K562 (cell line): ENCODE results near the gene ABCG5. TPM values are rescaled to one million over a fixed set of nuclear protein-coding genes. Genes with fewer than 3 reads are reported as not detected.
A peak's percentile ranks its signal among the peaks of the same experiment; 100 is the strongest.

Source experiments
- ATAC-seq: fragments of 200-7000 bp; cut with Tn5 transposase; 3 replicates; pipeline ENCODE4 v1.9.1; 2020; ENCODE audit warnings: moderate library complexity
- BruUV-seq: library from RNA; stranded (reverse); fragments of 400-500 nt; replicated peaks from 2 replicates; lab custom pipeline; 2021; lab: Mats Ljungman, UMichigan
- CTCF ChIA-PET: fragments of 300-600 bp; formaldehyde crosslinking; extraction: SDS; loops from one replicate; lab custom pipeline; 2021; ENCODE audit warnings: low intra/inter-chr PET ratio; lab: Yijun Ruan, JAX
- POLR2A ChIA-PET: fragments of 300-600, 350-650 bp; sonication (Branson Sonifier 250); formaldehyde crosslinking; extraction: SDS; loops from one replicate; lab custom pipeline; 2021; ENCODE audit warnings: antibody characterized with exemption, inconsistent platforms; lab: Yijun Ruan, JAX
- DNase-seq, 4 experiments: peaks; one replicate each; pipeline versions ENCODE4 v3.0.0 to v3.0.0-alpha.2; 2011 to 2018; ENCODE audit warnings: low spot score in 3 of 4, mixed read lengths in 3 of 4; ENCODE audit errors: extremely low read depth in 1 of 4
- FAIRE-seq: peaks from 2 replicates; lab custom pipeline; 2011; peaks lifted over from hg19 to GRCh38; lab: Jason Lieb, UNC
- H2AFZ ChIP-seq: 2 replicates; pipeline ENCODE4 v1.6.0; 2011; ENCODE audit warnings: low read depth, low read length, control low read depth, inconsistent platforms
- H3K27ac ChIP-seq: fragments of 200-600 bp; 3 replicates; pipeline ENCODE4 v1.8.0; 2011; ENCODE audit warnings: low read depth, mild to moderate bottlenecking, control low read depth, inconsistent platforms, low read length, moderate library complexity, mixed read lengths; ENCODE audit errors: extremely low read depth
- H3K27me3 ChIP-seq, 2 experiments: fragments of 300-600 bp in 1 of 2; 2 replicates in 1 of 2; 3 replicates in 1 of 2; pipeline versions ENCODE4 v1.6.0 to v1.8.0; 2011; ENCODE audit warnings: inconsistent platforms in 2 of 2, low read length in 2 of 2, mild to moderate bottlenecking in 1 of 2, mixed read lengths in 1 of 2, moderate library complexity in 1 of 2; ENCODE audit not compliant: control insufficient read depth in 2 of 2, insufficient read depth in 2 of 2
- H3K36me3 ChIP-seq: fragments of 300-600 bp; 3 replicates; pipeline ENCODE4 v1.8.0; 2011; ENCODE audit warnings: mild to moderate bottlenecking, low read length, inconsistent platforms; ENCODE audit not compliant: control insufficient read depth, insufficient read depth
- H3K4me1 ChIP-seq, 2 experiments: fragments of 200-600 bp in 1 of 2; replicated peaks in 1 of 2; 2 replicates in 1 of 2; 3 replicates in 1 of 2; pipeline versions ENCODE4 v1.5.1 to v1.8.0; 2011; ENCODE audit warnings: inconsistent platforms in 2 of 2, low read length in 2 of 2, mild to moderate bottlenecking in 1 of 2, mixed read lengths in 1 of 2, moderate library complexity in 1 of 2; ENCODE audit not compliant: control insufficient read depth in 2 of 2, insufficient read depth in 2 of 2
- H3K4me2 ChIP-seq: 2 replicates; pipeline ENCODE4 v1.6.1; 2011; ENCODE audit warnings: low read length, control low read depth, inconsistent platforms, mixed read lengths; ENCODE audit not compliant: insufficient read depth
- H3K4me3 ChIP-seq: fragments of 200-600 bp; sonication (generic), shearing (Covaris generic); 2 replicates; pipeline ENCODE4 v1.5.1; 2016; ENCODE audit warnings: control low read depth, inconsistent platforms
- H3K79me2 ChIP-seq: fragments of 200-600 bp; 3 replicates; pipeline ENCODE4 v1.8.0; 2011; ENCODE audit warnings: low read length, inconsistent platforms; ENCODE audit not compliant: control insufficient read depth, insufficient read depth
- H3K9ac ChIP-seq, 2 experiments: 2 replicates each; pipeline versions ENCODE4 v1.6.0 to v1.6.1; 2011; ENCODE audit warnings: low read depth in 2 of 2, low read length in 2 of 2, control low read depth in 1 of 2, inconsistent platforms in 1 of 2, mild to moderate bottlenecking in 1 of 2, mixed read lengths in 1 of 2; ENCODE audit not compliant: insufficient read depth in 1 of 2
- H3K9me1 ChIP-seq: one replicate; pipeline ENCODE4 v1.6.0; 2011; ENCODE audit warnings: inconsistent platforms, mild to moderate bottlenecking, low read length, moderate library complexity; ENCODE audit not compliant: control insufficient read depth, insufficient read depth
- H3K9me3 ChIP-seq: replicated peaks from 2 replicates; pipeline ENCODE4 v1.5.1; 2011; ENCODE audit warnings: low read depth, low read length, inconsistent platforms; ENCODE audit not compliant: control insufficient read depth, insufficient read depth
- H4K20me1 ChIP-seq: replicated peaks from 2 replicates; pipeline ENCODE4 v1.6.1; 2011; ENCODE audit warnings: low read length, inconsistent platforms, mixed read lengths; ENCODE audit not compliant: control insufficient read depth, insufficient read depth
- CHD1 ChIP-seq: fragments of 200-600 bp; sonication (generic); IDR thresholded peaks from one replicate; pipeline ENCODE4 v1.6.1; 2012; ENCODE audit warnings: mild to moderate bottlenecking, moderate library complexity, low read length, inconsistent platforms
- DMBX1 ChIP-seq: fragments of 250-450 bp; sonication (Bioruptor Pico); IDR thresholded peaks from 2 replicates; pipeline ENCODE4 v1.8.0; 2022; ENCODE audit warnings: inconsistent platforms, mild to moderate bottlenecking, moderate library complexity, borderline replicate concordance
- POLR2A ChIP-seq: fragments of 450-650 bp; conservative IDR thresholded peaks from 2 replicates; pipeline ENCODE4 v1.6.1; 2016
- POLR2AphosphoS5 ChIP-seq: IDR thresholded peaks from 2 replicates; pipeline ENCODE4 v1.6.1; 2011; ENCODE audit warnings: mild to moderate bottlenecking, low read depth, low read length, moderate library complexity; ENCODE audit not compliant: control insufficient read depth, insufficient read depth
- POLR2B ChIP-seq: fragments of 450-650 bp; IDR thresholded peaks from 2 replicates; pipeline ENCODE4 v1.6.1; 2018; ENCODE audit warnings: low read depth; ENCODE audit not compliant: partially characterized antibody
- POLR2G ChIP-seq: fragments of 200-400 bp; formaldehyde crosslinking; IDR thresholded peaks from 2 replicates; pipeline ENCODE4 v1.6.1; 2017; ENCODE audit warnings: low read depth, mild to moderate bottlenecking, antibody characterized with exemption, low read length, moderate library complexity
- SMARCA5 ChIP-seq: fragments of 450-650 bp; IDR thresholded peaks from 2 replicates; pipeline ENCODE4 v1.6.1; 2016
- SUPT5H ChIP-seq: fragments of 450-650 bp; IDR thresholded peaks from 2 replicates; pipeline ENCODE4 v1.6.1; 2016
- WHSC1 ChIP-seq: IDR thresholded peaks from one replicate; pipeline ENCODE4 v1.6.1; 2012; ENCODE audit warnings: low read length, control low read depth, inconsistent platforms
- ZNF23 ChIP-seq: fragments of 250-450 bp; sonication (Bioruptor Pico); IDR thresholded peaks from 2 replicates; pipeline ENCODE4 v1.4.0; 2020; ENCODE audit warnings: mild to moderate bottlenecking
- ZNF263 ChIP-seq: sonication (generic); formaldehyde crosslinking; IDR thresholded peaks from 2 replicates; pipeline ENCODE4 v1.8.0; 2022; ENCODE audit warnings: mild to moderate bottlenecking, missing genetic modification reagents, borderline replicate concordance
- ZNF384 ChIP-seq: IDR thresholded peaks from 2 replicates; pipeline ENCODE4 v1.6.1; 2012; ENCODE audit warnings: low read depth, low read length, improper control_type of control experiment
- ZNF408 ChIP-seq: fragments of 250-450 bp; sonication (Bioruptor Pico); IDR thresholded peaks from 2 replicates; pipeline ENCODE4 v1.4.0; 2020; ENCODE audit warnings: low read depth, mild to moderate bottlenecking, moderate library complexity
- ZNF444 ChIP-seq: fragments of 250-450 bp; sonication (Bioruptor Pico); IDR thresholded peaks from 2 replicates; pipeline ENCODE4 v1.4.0; 2020; ENCODE audit warnings: mild to moderate bottlenecking, moderate library complexity
- ZNF77 ChIP-seq: fragments of 250-450 bp; sonication (Bioruptor Pico); IDR thresholded peaks from 2 replicates; pipeline ENCODE4 v1.5.0; 2020
- ZNF785 ChIP-seq: fragments of 250-450 bp; sonication (Bioruptor Pico); IDR thresholded peaks from 2 replicates; pipeline ENCODE4 v1.4.0; 2020; ENCODE audit warnings: mild to moderate bottlenecking
- WGBS: fragments of 100-300 bp; shearing (Covaris generic); methylation state at CpG from one replicate; pipeline ENCODE4 v1.1.6; 2016; ENCODE audit warnings: low coverage, mixed read lengths; ENCODE audit not compliant: insufficient coverage; ENCODE audit errors: missing lambda C conversion rate; 5-methylcytosine and 5-hydroxymethylcytosine counted together
- in situ Hi-C: fragments of 300-500 bp; cut with MboI; formaldehyde crosslinking; loops from 4 replicates; pipeline ENCODE4 v1.15.0; 2018; ENCODE audit warnings: inconsistent platforms, mixed read lengths
- intact Hi-C: fragments of 100-400 bp; cut with micrococcal nuclease; formaldehyde crosslinking; loops from 2 replicates; pipeline ENCODE4 v1.14.2; 2022
- polyA plus RNA-seq, 8 experiments: library from polyadenylated mRNA; depleted of rRNA in 4 of 8; stranded (reverse) in 5 of 8; unstranded in 3 of 8; fragments of >200 nt; fragmentation: Nextera tagmentation in 2 of 8; fragmentation: Illumina TruSeq in 1 of 8; extraction: Ambion mirVana in 2 of 8; extraction: Trizol in 1 of 8; gene quantifications; 2 replicates each; pipeline versions ENCODE4 v1.2.1 to v1.2.3, GENCODE V29; 2011 to 2014; ENCODE audit warnings: inconsistent platforms in 1 of 8, missing spikeins in 1 of 8
- total RNA-seq, 7 experiments: library from RNA; depleted of rRNA in 6 of 7; stranded (reverse); fragments of >200 nt in 6 of 7; fragmentation: Illumina TruSeq in 2 of 7; extraction: Trizol in 2 of 7; gene quantifications; 2 replicates each; pipeline versions ENCODE4 v1.2.1 to v1.2.3, GENCODE V29; 2011 to 2021; ENCODE audit warnings: low replicate concordance in 1 of 7
- TF ChIP-seq, protein P1 (sequence below): fragments of 450-650 bp; conservative IDR thresholded peaks from 2 replicates; pipeline ENCODE4 v1.6.1; 2016; ENCODE audit warnings: missing genetic modification characterization, low read depth, mild to moderate bottlenecking, missing compliant biosample characterization, moderate library complexity
- TF ChIP-seq, protein P2 (sequence below): fragments of 450-650 bp; formaldehyde crosslinking; conservative IDR thresholded peaks from 2 replicates; pipeline ENCODE4 v1.4.0; 2022; ENCODE audit warnings: mild to moderate bottlenecking, missing genetic modification characterization

Gene ABCG5
- total and polyA plus RNA-seq, 9 of the 15 experiments (the other 6 are each of a cell fraction or from before 2014, with no cell fraction given) = 0.01 TPM; not detected in 7

DNA sequence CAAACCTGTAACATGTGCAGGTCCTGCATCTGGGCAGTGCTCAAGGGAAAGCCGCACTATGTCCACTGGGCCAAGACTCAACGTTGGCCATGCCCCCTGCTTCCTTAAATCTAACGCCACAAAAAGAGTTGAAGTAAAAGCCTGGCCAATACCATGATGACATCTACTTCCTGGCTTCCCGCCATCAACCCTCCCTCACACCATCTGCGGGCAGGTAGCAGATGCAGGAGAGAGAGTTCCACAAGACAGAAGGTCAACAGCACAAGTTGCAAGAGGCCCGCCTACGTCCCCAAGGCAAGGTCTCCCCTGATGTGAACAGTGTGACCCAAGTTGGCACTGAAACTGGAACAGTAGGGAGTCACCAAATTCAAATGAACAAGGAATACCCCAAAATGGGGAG, 48.5 kb upstream of the ABCG5 start:
- POLR2A ChIA-PET = no interaction called here
- FAIRE-seq = no peak

DNA sequence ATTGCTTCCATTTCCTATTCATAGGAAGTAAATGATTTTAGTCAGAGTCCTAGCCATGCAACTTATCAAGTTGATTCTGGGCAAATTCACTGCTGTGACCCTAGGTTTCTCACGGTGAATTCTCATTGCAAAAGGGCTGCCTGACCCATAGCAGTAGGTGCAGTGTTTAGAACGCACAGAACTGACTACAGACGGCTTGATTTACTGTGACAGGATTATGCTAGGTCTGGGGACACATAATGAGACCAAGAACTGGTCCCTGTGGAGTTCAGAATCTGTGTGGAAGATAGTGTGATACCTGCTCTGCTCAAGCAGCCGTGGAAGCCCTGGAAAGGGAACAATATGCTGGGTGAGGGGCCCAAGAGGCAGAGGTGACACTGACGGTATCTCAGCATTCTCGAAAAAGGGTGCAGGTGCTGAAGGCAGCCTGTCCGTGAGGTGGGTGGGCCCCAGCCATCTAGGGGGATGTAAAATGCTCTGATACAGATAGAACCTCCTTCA, 46.5 kb upstream of the ABCG5 start:
- Histone ChIP-seq H3K36me3 (peaks cover 36% of the 10 kb centered on the region), H3K79me2 (no peaks in the 10 kb centered on the region), H3K9ac (no peak overlapping the region), H2AFZ (no peak overlapping the region), H4K20me1 (no peaks in the 10 kb centered on the region), H3K4me3 (no peak overlapping the region), H3K9me1 (no peaks in the 10 kb centered on the region), H3K27me3 (no peaks in the 10 kb centered on the region; a peak in 1 of 5 replicates), H3K4me1 (no peaks in the 10 kb centered on the region), H3K4me2 (no peak overlapping the region), H3K27ac (no peak overlapping the region), H3K9me3 (no peaks in the 10 kb centered on the region)
- FAIRE-seq (peak; percentile 11), ATAC-seq (peak; percentile 42), DNase-seq (no peak)
- CTCF ChIA-PET = no interaction called here
- intact Hi-C loops = no loop called here
- in situ Hi-C loops = no loop called here
- BruUV-seq = TSS peak; percentile 8
- POLR2A ChIA-PET = no interaction called here
- WGBS = 57% methylated on average over 7 of the region's 7 CpGs
- 0 out of 2 replicates have a peak, but pooled peaks have one; percentile 27 for TF ChIP-seq SUPT5H
- no peak for TF ChIP-seq ZNF785 (CRISPR knock-in tag)
- TF ChIP-seq, protein P1, sequence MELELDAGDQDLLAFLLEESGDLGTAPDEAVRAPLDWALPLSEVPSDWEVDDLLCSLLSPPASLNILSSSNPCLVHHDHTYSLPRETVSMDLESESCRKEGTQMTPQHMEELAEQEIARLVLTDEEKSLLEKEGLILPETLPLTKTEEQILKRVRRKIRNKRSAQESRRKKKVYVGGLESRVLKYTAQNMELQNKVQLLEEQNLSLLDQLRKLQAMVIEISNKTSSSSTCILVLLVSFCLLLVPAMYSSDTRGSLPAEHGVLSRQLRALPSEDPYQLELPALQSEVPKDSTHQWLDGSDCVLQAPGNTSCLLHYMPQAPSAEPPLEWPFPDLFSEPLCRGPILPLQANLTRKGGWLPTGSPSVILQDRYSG = no peak
- TF ChIP-seq ZNF408 (CRISPR knock-in tag) = no peak
- TF ChIP-seq POLR2G = 0 out of 2 replicates have a peak, but pooled peaks have one; percentile 22
- TF ChIP-seq ZNF77 = no peak
- TF ChIP-seq WHSC1 = no peak
- TF ChIP-seq CHD1 = no peak
- no peak for TF ChIP-seq ZNF444 (CRISPR knock-in tag)
- TF ChIP-seq, protein P2, sequence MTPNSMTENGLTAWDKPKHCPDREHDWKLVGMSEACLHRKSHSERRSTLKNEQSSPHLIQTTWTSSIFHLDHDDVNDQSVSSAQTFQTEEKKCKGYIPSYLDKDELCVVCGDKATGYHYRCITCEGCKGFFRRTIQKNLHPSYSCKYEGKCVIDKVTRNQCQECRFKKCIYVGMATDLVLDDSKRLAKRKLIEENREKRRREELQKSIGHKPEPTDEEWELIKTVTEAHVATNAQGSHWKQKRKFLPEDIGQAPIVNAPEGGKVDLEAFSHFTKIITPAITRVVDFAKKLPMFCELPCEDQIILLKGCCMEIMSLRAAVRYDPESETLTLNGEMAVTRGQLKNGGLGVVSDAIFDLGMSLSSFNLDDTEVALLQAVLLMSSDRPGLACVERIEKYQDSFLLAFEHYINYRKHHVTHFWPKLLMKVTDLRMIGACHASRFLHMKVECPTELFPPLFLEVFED (CRISPR knock-in tag) = no peak
- no peak for TF ChIP-seq DMBX1 (CRISPR knock-in tag)
- TF ChIP-seq SMARCA5 = no peak
- TF ChIP-seq ZNF23 = no peak
- peak; percentile 47 for TF ChIP-seq POLR2A
- no peak for TF ChIP-seq ZNF384
- TF ChIP-seq POLR2B = peak; percentile 28

More for the DNA sequence above, 48.5 kb upstream of the ABCG5 start:
- no peaks in the 10 kb centered on the region for H3K4me1 ChIP-seq
- WGBS = 89% methylated on average over 6 of the region's 7 CpGs
- no peak overlapping the region for H3K4me3 ChIP-seq
- CTCF ChIA-PET = no interaction called here
- no peak overlapping the region for H2AFZ ChIP-seq
- H4K20me1 ChIP-seq = no peaks in the 10 kb centered on the region
- H3K36me3 ChIP-seq = peaks cover 56% of the 10 kb centered on the region
- no TSS peak for BruUV-seq
- no peaks in the 10 kb centered on the region for H3K27me3 ChIP-seq
- TF ChIP-seq ZNF263 (CRISPR knock-in tag) (no peak), POLR2AphosphoS5 (peak; percentile 61; the same call in 1 of the 2 replicates)
- no peak overlapping the region for H3K4me2 ChIP-seq
- H3K79me2 ChIP-seq = no peaks in the 10 kb centered on the region
- in situ Hi-C loops = no loop called here
- H3K9me1 ChIP-seq = no peaks in the 10 kb centered on the region
- H3K9ac ChIP-seq = no peak overlapping the region
- DNase-seq (peak in 1 of 4 experiments; percentile 10), ATAC-seq (no peak)
- intact Hi-C loops = no loop called here
- no peaks in the 10 kb centered on the region for H3K9me3 ChIP-seq
- no peak overlapping the region for H3K27ac ChIP-seq
